GM10266 (cell line): Measurements from ENCODE around the gene JPH2.

Source experiments
- DNase-seq: peaks from one replicate; pipeline ENCODE4 v3.0.0; 2012; ENCODE audit errors: extremely low spot score
- TF ChIP-seq, protein P1 (sequence below): IDR thresholded peaks from 2 replicates; pipeline ENCODE4 v1.5.1; 2012; ENCODE audit warnings: mild to moderate bottlenecking, low read depth; ENCODE audit not compliant: control insufficient read depth, insufficient read depth; ENCODE audit errors: missing control alignments

JPH2 gene

GRCh38 chr20:44159125-44159524 lies 27.9 kb downstream of the JPH2 start:
- TF ChIP-seq, protein P1, sequence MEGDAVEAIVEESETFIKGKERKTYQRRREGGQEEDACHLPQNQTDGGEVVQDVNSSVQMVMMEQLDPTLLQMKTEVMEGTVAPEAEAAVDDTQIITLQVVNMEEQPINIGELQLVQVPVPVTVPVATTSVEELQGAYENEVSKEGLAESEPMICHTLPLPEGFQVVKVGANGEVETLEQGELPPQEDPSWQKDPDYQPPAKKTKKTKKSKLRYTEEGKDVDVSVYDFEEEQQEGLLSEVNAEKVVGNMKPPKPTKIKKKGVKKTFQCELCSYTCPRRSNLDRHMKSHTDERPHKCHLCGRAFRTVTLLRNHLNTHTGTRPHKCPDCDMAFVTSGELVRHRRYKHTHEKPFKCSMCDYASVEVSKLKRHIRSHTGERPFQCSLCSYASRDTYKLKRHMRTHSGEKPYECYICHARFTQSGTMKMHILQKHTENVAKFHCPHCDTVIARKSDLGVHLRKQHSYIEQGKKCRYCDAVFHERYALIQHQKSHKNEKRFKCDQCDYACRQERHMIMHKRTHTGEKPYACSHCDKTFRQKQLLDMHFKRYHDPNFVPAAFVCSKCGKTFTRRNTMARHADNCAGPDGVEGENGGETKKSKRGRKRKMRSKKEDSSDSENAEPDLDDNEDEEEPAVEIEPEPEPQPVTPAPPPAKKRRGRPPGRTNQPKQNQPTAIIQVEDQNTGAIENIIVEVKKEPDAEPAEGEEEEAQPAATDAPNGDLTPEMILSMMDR = no peak
- no peak for DNase-seq

DNA sequence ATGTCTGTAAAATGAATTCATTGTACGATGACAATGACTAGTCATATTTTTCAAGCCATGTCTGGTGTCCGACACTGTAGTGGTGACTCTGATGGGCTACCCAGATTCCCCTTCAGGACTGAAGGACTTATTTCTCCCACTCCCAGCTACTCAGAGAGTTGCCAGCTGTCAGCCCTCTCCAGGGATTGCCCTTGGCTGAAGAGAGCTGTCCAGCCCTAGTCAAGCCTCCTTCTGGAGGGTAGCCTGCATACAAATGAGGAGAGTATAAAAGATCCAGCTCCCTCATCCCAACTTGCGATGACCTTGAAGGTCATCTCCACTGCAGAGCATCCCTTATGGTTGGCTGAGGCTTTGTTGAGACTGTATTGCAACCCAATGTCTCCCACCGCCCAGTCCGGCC lies 29.9 kb downstream of the JPH2 start:
- TF ChIP-seq, protein P1 = no peak
- DNase-seq = no peak

- TF ChIP-seq, protein P1 = no peak
- DNase-seq = no peak
These were observed 32.4 kb downstream of the JPH2 start for GRCh38 chr20:44154521-44155001.

DNA sequence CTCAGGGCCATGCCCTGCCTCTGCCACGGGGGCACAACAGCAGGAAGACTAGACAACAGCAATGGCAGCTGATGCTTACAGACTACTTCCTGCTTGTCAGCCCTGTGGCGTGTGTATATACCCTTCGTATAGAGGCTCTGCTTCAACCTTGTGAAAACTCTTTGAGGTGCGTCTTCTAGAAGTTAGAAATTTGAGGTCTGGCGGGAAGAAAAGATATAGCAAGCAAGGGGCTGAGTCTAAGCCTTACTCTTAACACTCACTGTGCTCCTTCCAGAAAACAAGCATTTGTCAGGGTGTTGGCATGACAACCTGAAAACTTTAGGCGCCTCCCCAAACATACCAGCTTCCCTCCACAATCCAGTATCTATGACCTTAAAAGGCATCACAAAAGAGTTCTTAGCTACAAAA lies 33.3 kb downstream of the JPH2 start:
- TF ChIP-seq, protein P1 = no peak
- no peak for DNase-seq

- DNase-seq = no peak
- TF ChIP-seq, protein P1 = no peak
These were observed 35.2 kb downstream of the JPH2 start for GRCh38 chr20:44151621-44152416.

GRCh38 chr20:44146272-44146671 lies 40.7 kb downstream of the JPH2 start:
- TF ChIP-seq, protein P1 = no peak
- DNase-seq = no peak

GRCh38 chr20:44145131-44145775 lies 41.7 kb downstream of the JPH2 start:
- no peak for DNase-seq
- TF ChIP-seq, protein P1 = no peak
